Neural cell (in vitro differentiated cells): ENCODE data around the gene CNNM2. TPM values are rescaled to one million over a fixed set of nuclear protein-coding genes. Genes with fewer than 3 reads are reported as not detected.

ENCODE experiments used
- H2AFZ ChIP-seq: fragments of 200-600, 300-800 bp; sonication (generic), shearing (Covaris generic); 2 replicates; pipeline ENCODE4 v1.6.0; 2014; ENCODE audit warnings: low read depth, mild to moderate bottlenecking, antibody characterized with exemption, low read length, moderate library complexity
- H3F3A ChIP-seq: fragments of 200-600 bp; shearing (Covaris generic); 2 replicates; pipeline ENCODE4 v1.6.1; 2016; ENCODE audit warnings: mild to moderate bottlenecking, moderate library complexity, mixed read lengths, antibody characterized with exemption, low read length; ENCODE audit not compliant: insufficient read depth, poor library complexity, severe bottlenecking
- H3K27ac ChIP-seq: fragments of 200-600, 300-800 bp; sonication (generic), shearing (Covaris generic); 2 replicates; pipeline ENCODE4 v1.5.1; 2014; ENCODE audit warnings: mild to moderate bottlenecking, low read length, moderate library complexity
- H3K27me3 ChIP-seq: fragments of 300-800, 200-600 bp; sonication (generic), shearing (Covaris generic); 2 replicates; pipeline ENCODE4 v1.6.0; 2014; ENCODE audit warnings: mild to moderate bottlenecking, low read depth, low read length, moderate library complexity; ENCODE audit not compliant: insufficient read depth
- H3K36me3 ChIP-seq: fragments of 300-800, 200-600 bp; sonication (generic), shearing (Covaris generic); 2 replicates; pipeline ENCODE4 v1.5.1; 2014; ENCODE audit warnings: mild to moderate bottlenecking, antibody characterized with exemption, low read length, moderate library complexity; ENCODE audit not compliant: insufficient read depth
- H3K4me2 ChIP-seq: fragments of 300-800, 200-600 bp; sonication (generic), shearing (Covaris generic); 2 replicates; pipeline ENCODE4 v1.6.0; 2014; ENCODE audit warnings: mild to moderate bottlenecking, low read length
- H3K4me3 ChIP-seq: fragments of 300-800, 200-600 bp; sonication (generic), shearing (Covaris generic); 2 replicates; pipeline ENCODE4 v1.5.1; 2014; ENCODE audit warnings: mild to moderate bottlenecking, low read length, moderate library complexity
- H3K79me2 ChIP-seq: fragments of 200-600 bp; shearing (Covaris generic); replicated peaks from 2 replicates; pipeline ENCODE4 v1.6.0; 2014; ENCODE audit warnings: mild to moderate bottlenecking, low read length, moderate library complexity; ENCODE audit not compliant: insufficient read depth
- H3K9ac ChIP-seq: fragments of 300-800, 200-600 bp; sonication (generic), shearing (Covaris generic); 2 replicates; pipeline ENCODE4 v1.6.1; 2016; ENCODE audit warnings: mild to moderate bottlenecking, low read length, mixed read lengths
- H3K9me2 ChIP-seq: fragments of 200-600 bp; shearing (Covaris generic); 2 replicates; pipeline ENCODE4 v1.6.1; 2016; ENCODE audit warnings: mild to moderate bottlenecking, low read length, mixed read lengths; ENCODE audit not compliant: insufficient read depth
- H3K9me3 ChIP-seq: fragments of 200-600, 300-800 bp; sonication (generic), shearing (Covaris generic); 2 replicates; pipeline ENCODE4 v1.6.1; 2016; ENCODE audit warnings: mild to moderate bottlenecking, mixed run types, low read length, moderate library complexity, mixed read lengths
- H4K20me1 ChIP-seq: fragments of 200-600 bp; shearing (Covaris generic); 2 replicates; pipeline ENCODE4 v1.6.1; 2016; ENCODE audit warnings: mild to moderate bottlenecking, mixed run types; ENCODE audit not compliant: insufficient read depth
- EP300 ChIP-seq: fragments of 450-650 bp; conservative IDR thresholded peaks from 2 replicates; pipeline ENCODE4 v1.6.1; 2014; ENCODE audit warnings: antibody characterized with exemption, mild to moderate bottlenecking, moderate library complexity; ENCODE audit not compliant: poor library complexity, severe bottlenecking
- EZH2 ChIP-seq: fragments of 200-600, 300-800 bp; shearing (Covaris generic), sonication (generic); IDR thresholded peaks from 2 replicates; pipeline ENCODE4 v1.6.1; 2014; ENCODE audit warnings: antibody characterized with exemption, low read length, borderline replicate concordance, mild to moderate bottlenecking; ENCODE audit not compliant: insufficient read depth, poor library complexity, severe bottlenecking
- MXI1 ChIP-seq: fragments of 450-650 bp; conservative IDR thresholded peaks from 2 replicates; pipeline ENCODE4 v1.6.1; 2014; ENCODE audit warnings: antibody characterized with exemption, mild to moderate bottlenecking; ENCODE audit not compliant: poor library complexity, severe bottlenecking
- POLR2AphosphoS5 ChIP-seq: IDR thresholded peaks from 2 replicates; pipeline ENCODE4 v1.6.1; 2012
- RAD21 ChIP-seq: fragments of 450-650 bp; conservative IDR thresholded peaks from 2 replicates; pipeline ENCODE4 v1.6.1; 2014; ENCODE audit warnings: antibody characterized with exemption, mild to moderate bottlenecking, moderate library complexity
- SMC3 ChIP-seq: fragments of 450-650 bp; conservative IDR thresholded peaks from 2 replicates; pipeline ENCODE4 v1.6.1; 2014; ENCODE audit warnings: antibody characterized with exemption, mild to moderate bottlenecking, moderate library complexity; ENCODE audit not compliant: poor library complexity
- TAF1 ChIP-seq: IDR thresholded peaks from 2 replicates; pipeline ENCODE4 v1.6.1; 2012; ENCODE audit warnings: low read depth
- polyA plus RNA-seq: library from polyadenylated mRNA; depleted of rRNA; stranded (reverse); fragments of >200 nt; gene quantifications from 2 replicates; pipeline ENCODE4 v1.2.3, GENCODE V29; 2014
- TF ChIP-seq, protein P1 (sequence below): fragments of 450-650 bp; IDR thresholded peaks from 2 replicates; pipeline ENCODE4 v1.5.1; 2014; ENCODE audit warnings: antibody characterized with exemption, mild to moderate bottlenecking, moderate library complexity; ENCODE audit not compliant: poor library complexity, severe bottlenecking
- TF ChIP-seq, protein P2 (sequence below): IDR thresholded peaks from 2 replicates; pipeline ENCODE4 v1.6.1; 2012; ENCODE audit warnings: borderline replicate concordance

CNNM2 gene
- polyA plus RNA-seq, 1 donor from 2014 or later = 5.0 TPM

DNA sequence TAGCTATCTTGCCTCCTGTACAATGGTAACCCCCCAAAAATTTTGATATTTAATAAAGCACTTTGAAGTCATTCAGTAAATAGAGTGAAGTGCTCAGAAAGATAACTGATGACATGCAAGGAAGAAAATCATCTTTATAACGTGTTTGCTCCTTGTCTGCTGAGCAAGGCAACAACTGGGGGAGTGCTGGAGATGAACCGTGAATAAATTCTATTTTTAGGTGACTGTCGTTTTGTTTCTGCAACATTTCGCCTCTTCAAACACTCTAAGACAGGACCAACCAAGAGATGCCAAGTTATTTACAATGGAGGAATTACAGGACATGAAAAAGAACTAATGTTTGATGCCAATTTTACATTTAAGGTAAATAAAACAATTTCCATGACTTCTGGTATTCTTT lies 39.5 kb upstream of the CNNM2 start:
- Histone ChIP-seq H3K27me3 (no peaks in the 10 kb centered on the region), H3K4me3 (no peak overlapping the region), H2AFZ (no peak overlapping the region), H3K36me3 (no peaks in the 10 kb centered on the region), H3K9me2 (no peaks in the 10 kb centered on the region), H3K27ac (no peak overlapping the region), H3K9ac (no peak overlapping the region), H3F3A (no peaks in the 10 kb centered on the region), H3K4me2 (no peak overlapping the region), H3K79me2 (no peaks in the 10 kb centered on the region), H4K20me1 (no peaks in the 10 kb centered on the region), H3K9me3 (no peaks in the 10 kb centered on the region)
- no peak for TF ChIP-seq EP300
- TF ChIP-seq MXI1 = no peak
- TF ChIP-seq, protein P1, sequence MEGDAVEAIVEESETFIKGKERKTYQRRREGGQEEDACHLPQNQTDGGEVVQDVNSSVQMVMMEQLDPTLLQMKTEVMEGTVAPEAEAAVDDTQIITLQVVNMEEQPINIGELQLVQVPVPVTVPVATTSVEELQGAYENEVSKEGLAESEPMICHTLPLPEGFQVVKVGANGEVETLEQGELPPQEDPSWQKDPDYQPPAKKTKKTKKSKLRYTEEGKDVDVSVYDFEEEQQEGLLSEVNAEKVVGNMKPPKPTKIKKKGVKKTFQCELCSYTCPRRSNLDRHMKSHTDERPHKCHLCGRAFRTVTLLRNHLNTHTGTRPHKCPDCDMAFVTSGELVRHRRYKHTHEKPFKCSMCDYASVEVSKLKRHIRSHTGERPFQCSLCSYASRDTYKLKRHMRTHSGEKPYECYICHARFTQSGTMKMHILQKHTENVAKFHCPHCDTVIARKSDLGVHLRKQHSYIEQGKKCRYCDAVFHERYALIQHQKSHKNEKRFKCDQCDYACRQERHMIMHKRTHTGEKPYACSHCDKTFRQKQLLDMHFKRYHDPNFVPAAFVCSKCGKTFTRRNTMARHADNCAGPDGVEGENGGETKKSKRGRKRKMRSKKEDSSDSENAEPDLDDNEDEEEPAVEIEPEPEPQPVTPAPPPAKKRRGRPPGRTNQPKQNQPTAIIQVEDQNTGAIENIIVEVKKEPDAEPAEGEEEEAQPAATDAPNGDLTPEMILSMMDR = no peak
- TF ChIP-seq RAD21 = no peak
- TF ChIP-seq TAF1 = no peak
- no peak for TF ChIP-seq SMC3
- TF ChIP-seq, protein P2, sequence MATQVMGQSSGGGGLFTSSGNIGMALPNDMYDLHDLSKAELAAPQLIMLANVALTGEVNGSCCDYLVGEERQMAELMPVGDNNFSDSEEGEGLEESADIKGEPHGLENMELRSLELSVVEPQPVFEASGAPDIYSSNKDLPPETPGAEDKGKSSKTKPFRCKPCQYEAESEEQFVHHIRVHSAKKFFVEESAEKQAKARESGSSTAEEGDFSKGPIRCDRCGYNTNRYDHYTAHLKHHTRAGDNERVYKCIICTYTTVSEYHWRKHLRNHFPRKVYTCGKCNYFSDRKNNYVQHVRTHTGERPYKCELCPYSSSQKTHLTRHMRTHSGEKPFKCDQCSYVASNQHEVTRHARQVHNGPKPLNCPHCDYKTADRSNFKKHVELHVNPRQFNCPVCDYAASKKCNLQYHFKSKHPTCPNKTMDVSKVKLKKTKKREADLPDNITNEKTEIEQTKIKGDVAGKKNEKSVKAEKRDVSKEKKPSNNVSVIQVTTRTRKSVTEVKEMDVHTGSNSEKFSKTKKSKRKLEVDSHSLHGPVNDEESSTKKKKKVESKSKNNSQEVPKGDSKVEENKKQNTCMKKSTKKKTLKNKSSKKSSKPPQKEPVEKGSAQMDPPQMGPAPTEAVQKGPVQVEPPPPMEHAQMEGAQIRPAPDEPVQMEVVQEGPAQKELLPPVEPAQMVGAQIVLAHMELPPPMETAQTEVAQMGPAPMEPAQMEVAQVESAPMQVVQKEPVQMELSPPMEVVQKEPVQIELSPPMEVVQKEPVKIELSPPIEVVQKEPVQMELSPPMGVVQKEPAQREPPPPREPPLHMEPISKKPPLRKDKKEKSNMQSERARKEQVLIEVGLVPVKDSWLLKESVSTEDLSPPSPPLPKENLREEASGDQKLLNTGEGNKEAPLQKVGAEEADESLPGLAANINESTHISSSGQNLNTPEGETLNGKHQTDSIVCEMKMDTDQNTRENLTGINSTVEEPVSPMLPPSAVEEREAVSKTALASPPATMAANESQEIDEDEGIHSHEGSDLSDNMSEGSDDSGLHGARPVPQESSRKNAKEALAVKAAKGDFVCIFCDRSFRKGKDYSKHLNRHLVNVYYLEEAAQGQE = no peak
- TF ChIP-seq EZH2 = no peak
- TF ChIP-seq POLR2AphosphoS5 = no peak

DNA sequence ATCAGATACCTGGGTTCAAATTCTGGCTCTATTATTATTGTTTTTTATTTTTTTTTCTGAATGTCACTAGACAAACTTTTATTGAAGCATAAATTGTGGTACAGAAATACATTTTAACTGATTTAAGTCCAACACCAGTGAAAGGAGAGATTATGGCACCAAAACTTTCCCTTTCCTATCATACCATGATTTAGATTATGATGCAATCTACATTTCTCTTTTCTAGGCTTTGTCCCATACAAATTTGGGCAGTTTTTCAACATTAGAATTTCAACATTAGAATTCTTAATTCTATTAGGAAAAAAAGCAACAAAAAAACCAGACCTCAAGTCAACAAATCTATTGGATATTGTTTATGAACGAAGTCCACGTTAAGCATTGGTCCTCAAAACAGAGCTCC lies 37.8 kb upstream of the CNNM2 start:
- Histone ChIP-seq H3K36me3 (no peaks in the 10 kb centered on the region), H3K9ac (no peak overlapping the region), H2AFZ (no peak overlapping the region), H3K4me3 (no peak overlapping the region), H3F3A (no peaks in the 10 kb centered on the region), H3K9me3 (no peaks in the 10 kb centered on the region), H3K27ac (no peak overlapping the region), H3K79me2 (no peaks in the 10 kb centered on the region), H3K4me2 (no peak overlapping the region), H4K20me1 (no peaks in the 10 kb centered on the region), H3K27me3 (no peaks in the 10 kb centered on the region), H3K9me2 (no peaks in the 10 kb centered on the region)
- TF ChIP-seq, protein P1 = no peak
- TF ChIP-seq EZH2 = no peak
- no peak for TF ChIP-seq TAF1
- TF ChIP-seq MXI1 = no peak
- no peak for TF ChIP-seq RAD21
- no peak for TF ChIP-seq SMC3
- TF ChIP-seq, protein P2 = no peak
- TF ChIP-seq POLR2AphosphoS5 = no peak
